HepG2 (cell line): Measurements from ENCODE around the gene BPHL. TPM values are rescaled to one million over a fixed set of nuclear protein-coding genes. Genes with fewer than 3 reads are reported as not detected.

ENCODE experiments used
- ATAC-seq: fragments of 200-7000 bp; cut with Tn5 transposase; 3 replicates; pipeline ENCODE4 v1.9.1; 2020; ENCODE audit warnings: mild to moderate bottlenecking, moderate library complexity
- BruUV-seq: library from RNA; stranded (reverse); fragments of 400-500 nt; replicated peaks from 2 replicates; lab custom pipeline; 2021; lab: Mats Ljungman, UMichigan
- CTCF ChIA-PET: fragments of 300-600 bp; formaldehyde crosslinking; extraction: SDS; loops from one replicate; lab custom pipeline; 2021; ENCODE audit warnings: low total read pairs, inconsistent platforms, low intra/inter-chr PET ratio; lab: Yijun Ruan, JAX
- POLR2A ChIA-PET: fragments of 350-600 bp; sonication (Branson Sonifier 250); formaldehyde crosslinking; loops from one replicate; lab custom pipeline; 2020; ENCODE audit warnings: antibody characterized with exemption, inconsistent platforms; lab: Yijun Ruan, JAX
- DNase-seq: peaks from one replicate; pipeline ENCODE4 v3.0.0-alpha.2; 2015; ENCODE audit warnings: low spot score
- FAIRE-seq: peaks from 3 replicates; lab custom pipeline; 2011; peaks lifted over from hg19 to GRCh38; lab: Jason Lieb, UNC
- H2AFZ ChIP-seq: one replicate; pipeline ENCODE4 v1.6.1; 2011; ENCODE audit warnings: low read length, inconsistent platforms
- H3K27ac ChIP-seq: fragments of 300-600 bp; 3 replicates; pipeline ENCODE4 v1.8.0; 2011; ENCODE audit warnings: mixed run types, mild to moderate bottlenecking, mixed read lengths, low read length, inconsistent platforms; ENCODE audit not compliant: insufficient read depth; ENCODE audit errors: extremely low read length
- H3K27me3 ChIP-seq, 2 experiments: fragments of 200-600 bp in 1 of 2; 2 replicates in 1 of 2; 3 replicates in 1 of 2; pipeline versions ENCODE4 v1.6.0 to v1.8.0; 2011; ENCODE audit warnings: low read length in 2 of 2, mild to moderate bottlenecking in 2 of 2, moderate library complexity in 2 of 2, inconsistent platforms in 1 of 2; ENCODE audit not compliant: insufficient read depth in 2 of 2, control insufficient read depth in 1 of 2
- H3K36me3 ChIP-seq, 2 experiments: fragments of 200-600 bp in 1 of 2; replicated peaks in 1 of 2; 2 replicates in 1 of 2; 3 replicates in 1 of 2; pipeline versions ENCODE4 v1.5.1 to v1.8.0; 2011; ENCODE audit warnings: low read length in 2 of 2, inconsistent platforms in 1 of 2; ENCODE audit not compliant: insufficient read depth in 2 of 2, control insufficient read depth in 1 of 2
- H3K4me1 ChIP-seq: 2 replicates; pipeline ENCODE4 v1.5.1; 2012; ENCODE audit warnings: low read length, inconsistent platforms; ENCODE audit not compliant: insufficient read depth
- H3K4me2 ChIP-seq: 2 replicates; pipeline ENCODE4 v1.6.0; 2011; ENCODE audit warnings: low read depth, low read length, inconsistent platforms
- H3K4me3 ChIP-seq, 3 experiments: fragments of 200-600 bp in 1 of 3; sonication (generic), shearing (Covaris generic) in 1 of 3; replicated peaks in 1 of 3; 2 replicates each; pipeline ENCODE4 v1.5.1; 2011 to 2016; ENCODE audit warnings: low read length in 3 of 3, inconsistent platforms in 2 of 3, low read depth in 2 of 3, mild to moderate bottlenecking in 2 of 3, control low read depth in 1 of 3, mixed read lengths in 1 of 3; ENCODE audit not compliant: insufficient read depth in 1 of 3
- H3K79me2 ChIP-seq: one replicate; pipeline ENCODE4 v1.6.1; 2011; ENCODE audit warnings: low read length, inconsistent platforms; ENCODE audit not compliant: insufficient read depth
- H3K9ac ChIP-seq: 2 replicates; pipeline ENCODE4 v1.6.0; 2011; ENCODE audit warnings: mild to moderate bottlenecking, low read depth, low read length, inconsistent platforms; ENCODE audit not compliant: insufficient read depth
- H3K9me3 ChIP-seq: 2 replicates; pipeline ENCODE4 v1.5.1; 2012; ENCODE audit warnings: mild to moderate bottlenecking, low read length
- H4K20me1 ChIP-seq: 2 replicates; pipeline ENCODE4 v1.6.0; 2011; ENCODE audit warnings: inconsistent platforms, mild to moderate bottlenecking, low read length, moderate library complexity; ENCODE audit not compliant: insufficient read depth
- BCL3 ChIP-seq: sonication (generic); formaldehyde crosslinking; IDR thresholded peaks from 2 replicates; pipeline ENCODE4 v1.5.1; 2020; ENCODE audit warnings: mild to moderate bottlenecking, missing genetic modification reagents, moderate library complexity
- CREM ChIP-seq, 2 experiments: sonication (generic) in 1 of 2; formaldehyde crosslinking in 1 of 2; IDR thresholded peaks; 2 replicates each; pipeline versions ENCODE4 v1.4.0 to v1.6.1; 2016 to 2020; ENCODE audit warnings: antibody characterized with exemption in 1 of 2, mild to moderate bottlenecking in 1 of 2, missing genetic modification reagents in 1 of 2
- GLI4 ChIP-seq: sonication (generic); formaldehyde crosslinking; IDR thresholded peaks from 2 replicates; pipeline ENCODE4 v1.5.1; 2020; ENCODE audit warnings: missing genetic modification reagents, mild to moderate bottlenecking, moderate library complexity, borderline replicate concordance
- KDM2A ChIP-seq: sonication (generic); formaldehyde crosslinking; IDR thresholded peaks from 2 replicates; pipeline ENCODE4 v1.4.0; 2020; ENCODE audit warnings: low read depth, missing genetic modification reagents, borderline replicate concordance
- MBNL3 ChIP-seq: fragments of 250-450 bp; sonication (Bioruptor Pico); conservative IDR thresholded peaks from 2 replicates; pipeline ENCODE4 v1.8.0; 2022; ENCODE audit warnings: mild to moderate bottlenecking, inconsistent platforms
- MTA1 ChIP-seq: sonication (generic); formaldehyde crosslinking; IDR thresholded peaks from 2 replicates; pipeline ENCODE4 v1.4.0; 2020; ENCODE audit warnings: missing genetic modification reagents, mild to moderate bottlenecking, borderline replicate concordance
- PAF1 ChIP-seq: IDR thresholded peaks from 2 replicates; pipeline ENCODE4 v1.6.1; 2016; ENCODE audit warnings: missing genetic modification reagents, missing compliant biosample characterization
- PHF21A ChIP-seq: sonication (generic); formaldehyde crosslinking; IDR thresholded peaks from 2 replicates; pipeline ENCODE4 v1.5.0; 2020; ENCODE audit warnings: mild to moderate bottlenecking, missing genetic modification reagents
- POLR2A ChIP-seq, 2 experiments: IDR thresholded peaks; 2 replicates each; pipeline ENCODE4 v1.6.1; 2011; ENCODE audit warnings: low read depth in 2 of 2, low read length in 2 of 2, mild to moderate bottlenecking in 1 of 2, moderate library complexity in 1 of 2; ENCODE audit not compliant: insufficient read depth in 1 of 2
- SMAD9 ChIP-seq: sonication (generic); formaldehyde crosslinking; IDR thresholded peaks from 2 replicates; pipeline ENCODE4 v1.5.1; 2020; ENCODE audit warnings: mild to moderate bottlenecking, missing genetic modification reagents
- SMC3 ChIP-seq: IDR thresholded peaks from 2 replicates; pipeline ENCODE4 v1.6.1; 2011; ENCODE audit warnings: low read length, improper control_type of control experiment
- ZBTB42 ChIP-seq: sonication (generic); formaldehyde crosslinking; IDR thresholded peaks from 2 replicates; pipeline ENCODE4 v1.5.0; 2020; ENCODE audit warnings: mild to moderate bottlenecking, missing genetic modification reagents
- ZNF343 ChIP-seq: sonication (generic); formaldehyde crosslinking; IDR thresholded peaks from 2 replicates; pipeline ENCODE4 v1.4.0; 2020; ENCODE audit warnings: mild to moderate bottlenecking, missing genetic modification reagents
- ZNF761 ChIP-seq: sonication (generic); formaldehyde crosslinking; conservative IDR thresholded peaks from 2 replicates; pipeline ENCODE4 v1.4.0; 2020; ENCODE audit warnings: mild to moderate bottlenecking, missing genetic modification reagents
- ZNF800 ChIP-seq: sonication (generic); formaldehyde crosslinking; IDR thresholded peaks from 2 replicates; pipeline ENCODE4 v1.4.0; 2020; ENCODE audit warnings: missing genetic modification reagents
- WGBS: methylation state at CpG from one replicate; pipeline ENCODE4 v1.1.6; 2017; ENCODE audit warnings: low lambda C conversion rate; 5-methylcytosine and 5-hydroxymethylcytosine counted together
- in situ Hi-C: cut with HindIII; loops from 2 replicates; pipeline ENCODE4 v1.10.0; 2017; ENCODE audit warnings: low pct_unique_long_range_greater_than_20kb; ENCODE audit not compliant: extremely low pct_ligation_motif_present
- intact Hi-C: fragments of 100-400 bp; cut with micrococcal nuclease; formaldehyde crosslinking; loops from one replicate; pipeline ENCODE4 v1.10.0; 2022; ENCODE audit not compliant: unreplicated experiment
- polyA plus RNA-seq, 8 experiments: library from polyadenylated mRNA; depleted of rRNA in 3 of 8; stranded (reverse) in 7 of 8; unstranded in 1 of 8; fragments of >200 nt; fragmentation: Illumina TruSeq in 4 of 8; extraction: Trizol in 4 of 8; gene quantifications; 2 replicates each; pipeline versions ENCODE4 v1.2.1 to v1.2.3, GENCODE V29; 2011 to 2016; ENCODE audit warnings: low read depth in 4 of 8, missing spikeins in 1 of 8, mixed read lengths in 1 of 8; ENCODE audit not compliant: insufficient read depth in 1 of 8
- total RNA-seq, 5 experiments: library from RNA; depleted of rRNA; stranded (reverse); fragments of >200 nt; fragmentation: Illumina TruSeq; extraction: Trizol; gene quantifications; 2 replicates each; pipeline ENCODE4 v1.2.3, GENCODE V29; 2016; ENCODE audit warnings: low read depth in 1 of 5

BPHL gene
- total and polyA plus RNA-seq, 2 of the 13 experiments (the other 11 are each of a cell fraction or from before 2014, with no cell fraction given): 37.8 to 39.5 TPM

GRCh38 chr6:3151691-3152090 lies 33.2 kb downstream of the BPHL start:
- no peaks in the 10 kb centered on the region for H4K20me1 ChIP-seq
- H3K9me3 ChIP-seq: no peaks in the 10 kb centered on the region
- no peaks in the 10 kb centered on the region for H3K27me3 ChIP-seq
- FAIRE-seq: no peak
- no peak overlapping the region for H3K9ac ChIP-seq
- no peak overlapping the region for H3K4me2 ChIP-seq
- H3K27ac ChIP-seq: no peak overlapping the region
- CTCF ChIA-PET: no interaction called here
- POLR2A ChIA-PET: no interaction called here
- DNase-seq: no peak
- H3K4me1 ChIP-seq: peaks cover 9% of the 10 kb centered on the region; the same call in 1 of the 2 replicates
- BruUV-seq: no TSS peak
- TF ChIP-seq ZNF761 (no peak), GLI4 (CRISPR knock-in tag) (no peak), KDM2A (no peak), ZBTB42 (no peak), PHF21A (no peak), MBNL3 (no peak), CREM (IDR thresholded peaks at IDR 0.05) (no peak), CREM (CRISPR knock-in tag; IDR thresholded peaks at IDR 0.05) (no peak), POLR2A (IDR thresholded peaks at IDR 0.05; ENCODE audit: insufficient read depth in 1 of 2, low read depth in 2 of 2, low read length in 2 of 2) (peak in 1 of 2 experiments; percentile 30; a peak in 1 of 4 replicates), MTA1 (CRISPR knock-in tag) (no peak), BCL3 (CRISPR knock-in tag) (no peak), SMC3 (no peak), ZNF800 (CRISPR knock-in tag) (no peak), ZNF343 (CRISPR knock-in tag) (no peak), PAF1 (0 out of 2 replicates have a peak, but pooled peaks have one; percentile 39), SMAD9 (CRISPR knock-in tag) (no peak)
- H3K79me2 ChIP-seq: peaks cover under 1% of the 10 kb centered on the region
- H3K36me3 ChIP-seq: peaks cover 10 to 46% of the 10 kb centered on the region in 2 experiments
- WGBS: 94% methylated on average over 5 of the region's 5 CpGs
- H3K4me3 ChIP-seq: no peak overlapping the region
- ATAC-seq: no peak; the same call in 2 of the 3 replicates
- intact Hi-C loops (no loop called here), in situ Hi-C loops (no loop called here)
- H2AFZ ChIP-seq: no peak overlapping the region
